Nephron (organoid): ENCODE results near the gene DNAH2.

Experiments used
- H3K27ac Mint-ChIP-seq, 3 experiments: 2 replicates each; pipeline ENCODE4 v1.8.0; 2020; ENCODE audit warnings: mixed read lengths in 3 of 3, mild to moderate bottlenecking in 2 of 3, moderate library complexity in 1 of 3
- H3K27me3 Mint-ChIP-seq: 2 replicates; pipeline ENCODE4 v1.8.0; 2021; ENCODE audit warnings: low read depth, mild to moderate bottlenecking, moderate library complexity, mixed read lengths
- H3K36me3 Mint-ChIP-seq: 2 replicates; pipeline ENCODE4 v1.8.0; 2020; ENCODE audit warnings: low read depth, mixed read lengths
- H3K4me1 Mint-ChIP-seq: 2 replicates; pipeline ENCODE4 v1.8.0; 2020; ENCODE audit warnings: mixed read lengths
- H3K4me3 Mint-ChIP-seq, 3 experiments: 2 replicates each; pipeline ENCODE4 v1.8.0; 2020; ENCODE audit warnings: mild to moderate bottlenecking in 3 of 3, mixed read lengths in 3 of 3, moderate library complexity in 2 of 3
- H3K9me3 Mint-ChIP-seq: 2 replicates; pipeline ENCODE4 v1.8.0; 2020; ENCODE audit warnings: mixed read lengths
- CTCF ChIP-seq, 3 experiments: fragments of 200-600 bp; sonication (generic); IDR thresholded peaks; one replicate each; pipeline ENCODE4 v1.5.0; 2021; ENCODE audit warnings: antibody characterized with exemption in 3 of 3; ENCODE audit not compliant: unreplicated experiment in 3 of 3

DNAH2 gene

DNA sequence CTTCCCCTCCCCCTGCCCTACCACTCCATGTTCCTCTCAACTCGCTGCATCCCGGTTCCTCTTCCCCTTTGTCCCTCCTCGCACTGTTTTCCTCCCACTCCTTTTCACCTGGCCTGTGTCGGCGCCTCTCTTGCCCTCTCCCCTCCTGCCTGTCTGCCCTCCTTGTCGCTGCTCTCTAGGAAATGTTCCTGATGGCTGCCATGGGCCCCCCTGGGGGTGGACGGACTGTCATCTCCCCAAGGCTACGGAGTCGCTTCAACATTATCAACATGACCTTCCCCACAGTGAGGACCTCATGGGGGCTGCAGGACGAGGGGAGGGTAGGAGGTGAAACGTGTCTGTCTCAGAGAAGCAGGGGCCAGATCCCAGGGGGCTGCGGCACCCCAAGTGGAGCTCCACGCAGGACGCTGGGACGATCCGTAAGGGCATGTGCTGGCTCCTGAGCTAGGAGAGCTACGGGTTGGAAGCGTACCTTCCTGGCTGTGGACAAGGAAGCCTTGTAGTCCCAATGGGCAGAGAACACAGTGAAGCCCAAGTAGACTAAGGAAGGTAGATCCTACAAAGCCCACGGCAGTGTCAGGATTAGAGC is 76.6 kb downstream of the DNAH2 start:
- Mint-ChIP-seq H3K27ac (no peak overlapping the region), H3K36me3 (no peaks in the 10 kb centered on the region), H3K27me3 (no peaks in the 10 kb centered on the region), H3K9me3 (no peaks in the 10 kb centered on the region), H3K4me1 (no peaks in the 10 kb centered on the region), H3K4me3 (no peak overlapping the region)
- no peak for TF ChIP-seq CTCF (IDR thresholded peaks at IDR 0.05; ENCODE audit: unreplicated experiment in 3 of 3)

- Mint-ChIP-seq H3K4me1 (peaks cover 4% of the 10 kb centered on the region), H3K27ac (no peak overlapping the region), H3K27me3 (peaks cover 5% of the 10 kb centered on the region), H3K9me3 (no peaks in the 10 kb centered on the region), H3K4me3 (no peak overlapping the region), H3K36me3 (no peaks in the 10 kb centered on the region)
- TF ChIP-seq CTCF (IDR thresholded peaks at IDR 0.05; ENCODE audit: unreplicated experiment in 3 of 3) = no peak
These were observed 80.4 kb downstream of the DNAH2 start for GRCh38 chr17:7797976-7798375.

DNA sequence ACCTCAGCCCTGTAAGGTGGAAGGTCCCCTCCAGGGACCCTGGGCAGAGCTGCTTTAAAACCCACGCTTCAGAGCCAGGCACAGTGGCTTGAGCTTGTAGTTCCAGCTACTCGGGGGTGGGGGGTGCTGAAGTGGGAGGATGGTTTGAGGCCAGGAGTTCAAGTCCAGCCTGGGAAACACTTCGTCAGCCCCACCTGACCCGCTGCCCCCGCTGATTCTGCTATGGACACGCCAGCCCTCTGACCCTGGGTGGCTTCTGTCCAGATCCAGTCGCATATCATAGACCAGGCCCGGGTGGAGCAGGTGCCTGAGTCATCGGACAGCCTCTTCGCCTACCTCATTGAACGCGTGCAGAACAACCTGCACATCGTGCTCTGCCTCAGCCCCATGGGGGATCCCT is 81.3 kb downstream of the DNAH2 start:
- TF ChIP-seq CTCF (IDR thresholded peaks at IDR 0.05; ENCODE audit: unreplicated experiment in 3 of 3) = no peak
- Mint-ChIP-seq H3K27ac (no peak overlapping the region), H3K27me3 (peaks cover 5% of the 10 kb centered on the region), H3K4me3 (no peak overlapping the region), H3K36me3 (no peaks in the 10 kb centered on the region), H3K9me3 (no peaks in the 10 kb centered on the region), H3K4me1 (peaks cover 7% of the 10 kb centered on the region)

DNA sequence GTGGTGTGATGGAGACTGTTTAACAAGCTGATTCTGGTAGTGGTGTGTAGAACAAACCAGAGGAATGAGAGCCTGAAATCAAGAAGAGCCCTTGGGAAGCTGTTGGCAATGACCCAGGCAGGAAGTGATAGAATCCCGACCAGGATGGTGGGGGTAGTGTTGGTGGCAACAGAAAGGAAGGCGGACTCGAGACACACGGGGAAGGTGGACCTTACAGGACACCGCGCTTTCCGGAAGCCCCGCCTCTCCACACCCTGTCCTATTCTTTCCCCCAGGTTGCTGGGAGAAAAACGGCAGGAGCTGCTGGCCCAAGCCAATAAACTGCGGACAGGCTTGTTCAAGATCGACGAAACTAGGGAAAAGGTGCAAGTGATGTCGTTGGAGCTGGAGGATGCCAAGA is 86.4 kb downstream of the DNAH2 start:
- H3K9me3 Mint-ChIP-seq = no peaks in the 10 kb centered on the region
- H3K27me3 Mint-ChIP-seq = peaks cover 21% of the 10 kb centered on the region
- peaks cover 10% of the 10 kb centered on the region for H3K4me1 Mint-ChIP-seq
- TF ChIP-seq CTCF (IDR thresholded peaks at IDR 0.05; ENCODE audit: unreplicated experiment in 3 of 3) = no peak
- no peaks in the 10 kb centered on the region for H3K36me3 Mint-ChIP-seq
- H3K27ac Mint-ChIP-seq = no peak overlapping the region
- H3K4me3 Mint-ChIP-seq = no peak overlapping the region

DNA sequence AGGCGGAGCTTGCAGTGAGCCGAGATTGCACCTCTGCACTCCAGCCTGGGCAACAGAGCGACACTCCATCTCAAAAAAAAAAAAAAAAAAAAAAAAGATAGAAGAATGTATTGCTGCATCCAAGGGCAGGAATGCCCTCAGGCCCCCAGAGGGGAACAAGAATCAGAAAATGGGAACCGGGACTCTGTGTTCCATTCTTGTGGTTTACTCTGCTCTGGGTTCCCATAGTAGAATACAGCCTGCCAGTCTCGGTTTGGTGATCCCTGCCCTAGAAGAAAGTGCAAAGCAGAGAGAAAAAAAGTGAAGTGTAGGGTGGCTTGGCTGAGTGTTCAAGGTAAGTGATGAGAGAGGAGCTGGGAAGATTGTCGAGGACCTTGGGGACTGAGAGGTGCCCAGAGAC is 89.0 kb downstream of the DNAH2 start:
- Mint-ChIP-seq H3K27ac (no peak overlapping the region), H3K4me3 (no peak overlapping the region), H3K27me3 (peaks cover 20% of the 10 kb centered on the region), H3K9me3 (no peaks in the 10 kb centered on the region), H3K4me1 (peaks cover 10% of the 10 kb centered on the region), H3K36me3 (no peaks in the 10 kb centered on the region)
- no peak for TF ChIP-seq CTCF (IDR thresholded peaks at IDR 0.05; ENCODE audit: unreplicated experiment in 3 of 3)

DNA sequence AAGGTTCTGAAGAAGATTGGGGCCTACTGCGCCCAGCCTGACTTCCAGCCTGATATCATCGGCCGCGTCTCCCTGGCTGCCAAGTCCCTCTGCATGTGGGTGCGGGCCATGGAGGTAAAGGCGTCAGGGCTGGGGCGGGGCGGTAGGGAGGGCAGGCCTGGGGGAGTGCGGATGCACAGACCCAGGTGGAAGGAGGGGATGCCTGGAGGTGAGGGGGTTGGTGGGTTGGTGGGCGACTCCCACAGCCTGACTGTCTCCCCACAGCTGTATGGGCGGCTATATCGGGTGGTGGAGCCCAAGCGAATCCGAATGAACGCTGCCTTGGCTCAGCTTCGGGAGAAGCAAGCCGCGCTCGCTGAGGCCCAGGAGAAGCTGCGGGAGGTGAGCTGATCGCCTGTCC is 89.7 kb downstream of the DNAH2 start:
- no peaks in the 10 kb centered on the region for H3K9me3 Mint-ChIP-seq
- H3K27me3 Mint-ChIP-seq = peaks cover 20% of the 10 kb centered on the region
- no peak overlapping the region for H3K4me3 Mint-ChIP-seq
- no peaks in the 10 kb centered on the region for H3K36me3 Mint-ChIP-seq
- TF ChIP-seq CTCF (IDR thresholded peaks at IDR 0.05; ENCODE audit: unreplicated experiment in 3 of 3) = no peak
- H3K27ac Mint-ChIP-seq = no peak overlapping the region
- H3K4me1 Mint-ChIP-seq = peaks cover 8% of the 10 kb centered on the region
